HG02642 (cell line): ENCODE measurements around the gene TAS2R39.

Experiments used
- ATAC-seq: cut with Tn5 transposase; IDR thresholded peaks from one replicate; pipeline ENCODE4 v1.9.1; 2021; ENCODE audit warnings: mild to moderate bottlenecking; ENCODE audit not compliant: unreplicated experiment, poor library complexity

Gene TAS2R39

DNA sequence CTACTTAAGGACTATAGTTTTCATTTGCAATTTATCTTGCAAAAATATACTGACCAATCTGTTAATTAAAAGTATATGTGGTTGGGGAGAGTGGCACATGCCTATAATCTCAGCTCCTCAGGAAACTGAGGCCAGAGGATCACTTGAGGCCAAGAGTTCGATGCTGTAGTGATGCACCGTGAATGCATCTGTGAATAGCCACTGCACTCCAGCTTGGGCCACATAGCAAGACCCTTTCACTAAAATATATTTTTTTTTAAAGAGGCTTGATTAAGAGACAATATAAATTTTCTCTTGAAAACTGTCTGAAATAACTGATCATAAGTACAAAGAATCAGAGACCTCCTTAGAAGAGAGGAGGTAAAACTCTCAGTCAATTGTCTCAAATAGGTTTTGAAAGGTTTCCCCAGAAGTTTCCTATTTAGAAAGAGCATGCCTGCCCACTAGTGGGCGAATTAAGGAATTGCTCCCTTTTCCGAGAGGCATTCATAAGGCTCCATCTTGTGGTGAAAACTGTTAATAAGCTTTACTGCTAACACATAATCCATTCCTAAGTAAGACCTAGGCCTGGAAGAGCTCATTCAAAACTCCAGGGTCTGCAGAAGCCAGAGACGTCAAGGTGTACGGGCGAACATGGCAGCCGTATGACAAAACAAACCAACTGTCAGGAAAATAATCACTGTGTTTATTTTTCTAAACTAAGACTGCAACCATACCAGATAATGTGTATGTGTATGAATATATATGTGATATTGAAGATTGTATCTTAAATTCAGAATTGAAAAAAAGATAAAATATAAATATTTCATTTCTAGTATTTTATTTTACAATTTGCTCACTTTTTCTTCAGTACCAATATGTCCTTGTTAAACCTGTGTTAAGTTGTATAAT lies 31.8 kb downstream of the TAS2R39 start:
- ATAC-seq, result peak; percentile 87

GRCh38 chr7:143216151-143216550 lies 32.9 kb downstream of the TAS2R39 start:
- ATAC-seq, result no peak

- no peak for ATAC-seq
These were observed 33.5 kb downstream of the TAS2R39 start for GRCh38 chr7:143216686-143217085.

DNA sequence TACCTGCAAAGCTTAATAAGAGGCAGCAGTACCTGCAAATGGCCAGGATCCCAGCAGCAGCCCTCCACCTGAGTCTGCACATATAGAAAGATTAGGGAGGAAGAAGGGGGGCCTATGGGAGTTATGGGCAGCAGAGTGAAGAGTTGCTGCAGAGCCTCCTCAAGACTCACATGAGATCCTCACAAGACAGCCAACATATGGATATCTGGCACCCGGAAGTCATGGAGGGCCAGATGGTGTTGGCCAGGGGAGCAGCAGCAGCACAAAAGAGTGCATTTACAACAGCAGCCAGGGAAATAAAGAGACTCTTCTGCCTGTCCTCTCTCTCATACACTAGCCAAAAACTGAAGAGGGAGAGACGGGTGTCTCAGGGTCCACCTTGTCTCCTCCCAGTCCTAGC lies 34.6 kb downstream of the TAS2R39 start:
- no peak for ATAC-seq

DNA sequence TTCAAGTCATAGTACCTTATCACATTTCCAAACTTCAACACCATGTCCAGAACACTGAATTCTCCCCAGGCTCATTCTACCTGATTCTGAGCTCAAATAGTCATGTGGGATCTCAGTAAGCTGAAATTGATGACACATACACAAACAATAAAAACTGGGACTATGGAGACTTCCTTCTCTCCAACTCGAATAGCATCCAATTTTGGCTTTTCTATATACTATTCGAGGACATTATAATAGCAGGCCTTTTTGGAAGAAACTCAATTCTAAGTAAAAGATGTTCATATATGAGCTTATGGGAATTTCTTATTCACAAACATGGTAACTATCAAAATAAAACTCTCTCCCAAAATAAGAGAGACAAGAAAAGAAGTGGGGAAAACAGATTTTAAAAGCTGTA lies 38.1 kb downstream of the TAS2R39 start:
- ATAC-seq, result no peak

DNA sequence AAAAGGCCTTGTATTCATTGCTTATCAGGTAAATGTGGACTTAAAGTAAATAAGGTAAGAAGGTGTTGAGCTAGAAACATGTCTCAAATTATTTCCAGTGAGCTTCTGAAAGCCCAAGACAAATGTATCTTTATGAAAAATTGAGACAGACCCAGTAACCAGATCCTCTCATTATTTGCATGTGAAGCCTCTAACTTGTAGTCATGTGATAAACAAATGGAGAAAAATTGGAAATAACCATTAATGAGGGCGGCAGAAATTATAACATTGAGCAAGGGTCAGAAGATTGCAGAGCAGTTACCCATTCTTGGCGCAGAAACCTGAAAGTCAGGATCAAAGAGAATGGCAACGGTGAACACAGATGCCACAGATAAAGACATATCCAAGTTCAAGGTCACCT lies 38.5 kb downstream of the TAS2R39 start, which contains the start of gene TAS2R40:
Gene TAS2R40, plus strand, starts transcription at position 301 of the 400 bp plus-strand sequence. Its CDS starts 42 bp downstream, at position 343.
- no peak for ATAC-seq

DNA sequence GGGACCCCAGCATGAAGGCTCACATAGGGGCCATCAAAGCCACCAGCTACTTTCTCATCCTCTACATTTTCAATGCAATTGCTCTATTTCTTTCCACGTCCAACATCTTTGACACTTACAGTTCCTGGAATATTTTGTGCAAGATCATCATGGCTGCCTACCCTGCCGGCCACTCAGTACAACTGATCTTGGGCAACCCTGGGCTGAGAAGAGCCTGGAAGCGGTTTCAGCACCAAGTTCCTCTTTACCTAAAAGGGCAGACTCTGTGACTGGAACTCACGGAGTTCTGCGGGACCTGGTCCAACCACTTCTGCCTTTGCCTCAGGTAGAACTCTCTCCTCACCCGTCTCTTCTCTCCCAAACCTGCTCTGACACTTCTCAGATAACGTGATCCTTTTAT lies 39.6 kb downstream of the TAS2R39 start:
- ATAC-seq, result no peak

GRCh38 chr7:143223784-143224183 lies 40.6 kb downstream of the TAS2R39 start:
- ATAC-seq, result no peak

GRCh38 chr7:143225047-143225446 lies 41.8 kb downstream of the TAS2R39 start:
- no peak for ATAC-seq

- ATAC-seq, result no peak
These were observed 44.6 kb downstream of the TAS2R39 start for GRCh38 chr7:143227806-143228205.

GRCh38 chr7:143229054-143229790 lies 46.0 kb downstream of the TAS2R39 start:
- no peak for ATAC-seq

- no peak for ATAC-seq
These were observed 47.6 kb downstream of the TAS2R39 start for GRCh38 chr7:143230602-143231457.
